Naive thymus-derived CD4-positive, alpha-beta T cell (primary cell): ENCODE results near the gene ESPN. TPM values are rescaled to one million over a fixed set of nuclear protein-coding genes. Genes with fewer than 3 reads are reported as not detected.
A peak's percentile ranks its signal among the peaks of the same experiment; 100 is the strongest.
"Not testable (repeated sequence)": the region's sequence is repeated elsewhere in the genome, so short reads cannot be mapped to it uniquely, and the experiment has no call there.

Experiments
- ATAC-seq: fragments of 150-1000 bp; cut with Tn5 transposase; 2 replicates; pipeline ENCODE4 v1.10.0; 2021; ENCODE audit warnings: mild to moderate bottlenecking, moderate library complexity
- CTCF ChIA-PET: fragments of 350-600 bp; sonication (Branson Sonifier 250); formaldehyde crosslinking; loops from one replicate; lab custom pipeline; 2021; ENCODE audit warnings: antibody characterized with exemption; lab: Charles Lee
- POLR2A ChIA-PET: fragments of 350-600 bp; sonication (Branson Sonifier 250); formaldehyde crosslinking; loops from one replicate; lab custom pipeline; 2021; ENCODE audit warnings: antibody characterized with exemption, inconsistent platforms; lab: Charles Lee
- DNase-seq, 9 donors: peaks; one replicate each; pipeline versions ENCODE4 v3.0.0 to v3.0.0-alpha.2; 2020 to 2022; ENCODE audit warnings: mixed read lengths in 1 of 9
- H3K27ac ChIP-seq: one replicate; pipeline ENCODE4 v1.7.0; 2013; ENCODE audit warnings: mild to moderate bottlenecking, low read depth, low read length, moderate library complexity
- H3K27me3 ChIP-seq, 2 donors: one replicate each; pipeline ENCODE4 v1.7.0; 2013; ENCODE audit warnings: low read length in 2 of 2, mild to moderate bottlenecking in 2 of 2, moderate library complexity in 2 of 2; ENCODE audit not compliant: control insufficient read depth in 2 of 2, insufficient read depth in 2 of 2
- H3K36me3 ChIP-seq, 3 experiments: 1 replicate in 2 of 3; 2 replicates in 1 of 3; pipeline ENCODE4 v1.7.0; 2013; ENCODE audit warnings: low read length in 3 of 3, mild to moderate bottlenecking in 3 of 3, moderate library complexity in 1 of 3; ENCODE audit not compliant: insufficient read depth in 3 of 3, control insufficient read depth in 2 of 3
- H3K4me1 ChIP-seq, 2 donors: one replicate each; pipeline ENCODE4 v1.7.0; 2013; ENCODE audit warnings: low read length in 2 of 2, mild to moderate bottlenecking in 2 of 2, moderate library complexity in 1 of 2; ENCODE audit not compliant: control insufficient read depth in 2 of 2, insufficient read depth in 2 of 2
- H3K4me3 ChIP-seq: 2 replicates; pipeline ENCODE4 v1.7.0; 2013; ENCODE audit warnings: mild to moderate bottlenecking, low read length
- H3K9me3 ChIP-seq, 3 experiments: 1 replicate in 2 of 3; 2 replicates in 1 of 3; pipeline ENCODE4 v1.7.0; 2013; ENCODE audit warnings: low read length in 3 of 3; ENCODE audit not compliant: control insufficient read depth in 2 of 3
- H3K27ac Mint-ChIP-seq, 9 donors: one replicate each; pipeline ENCODE4 v1.8.0; 2020 to 2022; ENCODE audit warnings: mixed read lengths in 9 of 9, mild to moderate bottlenecking in 8 of 9, moderate library complexity in 5 of 9, inconsistent platforms in 2 of 9
- H3K27me3 Mint-ChIP-seq, 5 donors: one replicate each; pipeline ENCODE4 v1.8.0; 2021 to 2022; ENCODE audit warnings: mixed read lengths in 5 of 5, mild to moderate bottlenecking in 1 of 5
- H3K36me3 Mint-ChIP-seq, 5 donors: one replicate each; pipeline ENCODE4 v1.8.0; 2020 to 2022; ENCODE audit warnings: mixed read lengths in 5 of 5, mild to moderate bottlenecking in 3 of 5, inconsistent platforms in 1 of 5
- H3K4me1 Mint-ChIP-seq, 7 donors: one replicate each; pipeline ENCODE4 v1.8.0; 2020 to 2022; ENCODE audit warnings: mixed read lengths in 7 of 7, mild to moderate bottlenecking in 3 of 7, inconsistent platforms in 1 of 7
- H3K4me3 Mint-ChIP-seq, 10 donors: one replicate each; pipeline ENCODE4 v1.8.0; 2020 to 2022; ENCODE audit warnings: mild to moderate bottlenecking in 10 of 10, mixed read lengths in 10 of 10, moderate library complexity in 6 of 10, inconsistent platforms in 2 of 10
- H3K9me3 Mint-ChIP-seq, 11 donors: one replicate each; pipeline ENCODE4 v1.8.0; 2020 to 2022; ENCODE audit warnings: mixed read lengths in 11 of 11, mild to moderate bottlenecking in 4 of 11, inconsistent platforms in 1 of 11, moderate library complexity in 1 of 11
- intact Hi-C, 2 donors: fragments of 100-400 bp; cut with micrococcal nuclease; formaldehyde crosslinking; loops; one replicate each; pipeline ENCODE4 v1.15.1; 2023
- polyA plus RNA-seq, 2 donors: library from polyadenylated mRNA; unstranded; fragments of 300-500 nt; fragmentation: Illumina TruSeq; gene quantifications; one replicate each; pipeline ENCODE4 v1.2.3, GENCODE V29; 2021
- total RNA-seq, 6 experiments: library from RNA in 5 of 6; stranded (reverse) in 5 of 6; gene quantifications; 1 replicate in 5 of 6; 2 replicates in 1 of 6; pipeline ENCODE4 v1.2.3 and lab custom pipeline; 2021 to 2026

ESPN gene
- total and polyA plus RNA-seq, 7 experiments from 2014 or later, result 0.40 to 2.9 (median 2.1) TPM

- H3K27ac Mint-ChIP-seq, result peak overlapping the region; percentile 51 to 95 (median 78)
- H3K4me3 Mint-ChIP-seq, result peak overlapping the region; percentile 57 to 87 (median 64)
- H3K9me3 ChIP-seq, ATAC-seq, DNase-seq, H3K36me3 Mint-ChIP-seq, H3K27ac ChIP-seq, H3K36me3 ChIP-seq, intact Hi-C loops, H3K27me3 ChIP-seq, H3K4me3 ChIP-seq, H3K9me3 Mint-ChIP-seq, H3K27me3 Mint-ChIP-seq: not testable (repeated sequence)
- peaks cover 16 to 42% (median 32%) of the 10 kb centered on the region in 7 donors for H3K4me1 Mint-ChIP-seq
- CTCF ChIA-PET, result interaction anchor here (1.1 to 2.0 kb wide), 2 partner anchors 12 to 46 kb away, joined by 3 to 6 read pairs; no protein-coding TSS in a partner anchor
- H3K4me1 ChIP-seq, result peaks cover 13 to 22% of the 10 kb centered on the region in 2 donors
- POLR2A ChIA-PET, result interaction anchor here (1.4 to 2.3 kb wide), 2 partner anchors 47 to 65 kb away, joined by 5 to 9 read pairs; no protein-coding TSS in a partner anchor
These were observed 29.4 kb upstream of the ESPN start for GRCh38 chr1:6395130-6395529.

GRCh38 chr1:6395781-6396244 lies 28.8 kb upstream of the ESPN start:
- H3K27me3 ChIP-seq, H3K27me3 Mint-ChIP-seq, POLR2A ChIA-PET, H3K36me3 ChIP-seq, H3K9me3 Mint-ChIP-seq, H3K4me3 ChIP-seq, H3K36me3 Mint-ChIP-seq, H3K27ac Mint-ChIP-seq, ATAC-seq, H3K4me3 Mint-ChIP-seq, DNase-seq, H3K27ac ChIP-seq, intact Hi-C loops, H3K9me3 ChIP-seq: not testable (repeated sequence)
- CTCF ChIA-PET, result interaction anchor here (2.0 kb wide), 1 partner anchor 47 kb away, joined by 6 read pairs; no protein-coding TSS in a partner anchor
- peaks cover 13 to 22% of the 10 kb centered on the region in 2 donors for H3K4me1 ChIP-seq
- peaks cover 16 to 42% (median 32%) of the 10 kb centered on the region in 7 donors for H3K4me1 Mint-ChIP-seq

- ChIA-PET CTCF (no interaction called here), POLR2A (interaction anchor here (0.6 kb wide), 2 partner anchors 9 to 50 kb away, joined by 4 read pairs; no protein-coding TSS in a partner anchor)
- Mint-ChIP-seq H3K27me3 (peaks cover 0 to 15% (median 0%) of the 10 kb centered on the region in 5 donors), H3K4me1 (peaks cover 16 to 37% (median 30%) of the 10 kb centered on the region in 7 donors), H3K9me3 (peaks cover 0 to 4% (median 0%) of the 10 kb centered on the region in 11 donors), H3K4me3 (peak overlapping the region in 1 of 10 donors; percentile 22), H3K27ac (peak overlapping the region in 4 of 9 donors; percentile 34 to 69 (median 56)), H3K36me3 (no peaks in the 10 kb centered on the region)
- no peak overlapping the region for H3K27ac ChIP-seq
- no peaks in the 10 kb centered on the region for H3K36me3 ChIP-seq
- no peaks in the 10 kb centered on the region for H3K27me3 ChIP-seq
- H3K4me1 ChIP-seq, result peaks cover 13 to 22% of the 10 kb centered on the region in 2 donors
- H3K9me3 ChIP-seq, result no peaks in the 10 kb centered on the region
- no peak for DNase-seq
- ATAC-seq, result no peak
- intact Hi-C loops, result no loop called here
- H3K4me3 ChIP-seq, result no peak overlapping the region
These were observed 27.6 kb upstream of the ESPN start for GRCh38 chr1:6396998-6397397.

- H3K9me3 ChIP-seq, result no peaks in the 10 kb centered on the region
- H3K27ac Mint-ChIP-seq, result peak overlapping the region in 3 of 9 donors; percentile 53 to 67 (median 67)
- H3K4me3 Mint-ChIP-seq, result peak overlapping the region in 1 of 10 donors; percentile 6
- peaks cover 5 to 14% of the 10 kb centered on the region in 2 donors for H3K4me1 ChIP-seq
- intact Hi-C loops, result no loop called here
- no peak overlapping the region for H3K4me3 ChIP-seq
- CTCF ChIA-PET, result interaction anchor here (0.5 kb wide), 1 partner anchor 15 kb away, joined by 3 read pairs; no protein-coding TSS in a partner anchor
- no peak for ATAC-seq
- H3K27me3 Mint-ChIP-seq, result peaks cover 0 to 16% (median 0%) of the 10 kb centered on the region in 5 donors
- H3K27ac ChIP-seq, result no peak overlapping the region
- peaks cover 0 to 4% (median 0%) of the 10 kb centered on the region in 11 donors for H3K9me3 Mint-ChIP-seq
- POLR2A ChIA-PET, result no interaction called here
- DNase-seq, result no peak
- H3K36me3 ChIP-seq, result no peaks in the 10 kb centered on the region
- peaks cover 12 to 31% (median 23%) of the 10 kb centered on the region in 7 donors for H3K4me1 Mint-ChIP-seq
- no peaks in the 10 kb centered on the region for H3K27me3 ChIP-seq
- H3K36me3 Mint-ChIP-seq, result no peaks in the 10 kb centered on the region
These were observed 26.6 kb upstream of the ESPN start for GRCh38 chr1:6397844-6398441.

GRCh38 chr1:6399294-6399693 lies 25.3 kb upstream of the ESPN start:
- peaks cover 10 to 26% (median 16%) of the 10 kb centered on the region in 7 donors for H3K4me1 Mint-ChIP-seq
- H3K36me3 Mint-ChIP-seq, result no peaks in the 10 kb centered on the region
- no peak overlapping the region for H3K27ac Mint-ChIP-seq
- Histone ChIP-seq H3K27me3 (no peaks in the 10 kb centered on the region), H3K9me3 (no peaks in the 10 kb centered on the region), H3K4me1 (peaks cover 1 to 9% of the 10 kb centered on the region in 2 donors), H3K36me3 (no peaks in the 10 kb centered on the region), H3K27ac (no peak overlapping the region), H3K4me3 (no peak overlapping the region)
- intact Hi-C loops, result no loop called here
- no peak overlapping the region for H3K4me3 Mint-ChIP-seq
- peaks cover 0 to 17% (median 0%) of the 10 kb centered on the region in 5 donors for H3K27me3 Mint-ChIP-seq
- CTCF ChIA-PET, result interaction anchor here (1.2 kb wide), 1 partner anchor 153 kb away, joined by 5 read pairs; no protein-coding TSS in a partner anchor
- POLR2A ChIA-PET, result interaction anchor here (1.0 kb wide), 1 partner anchor 14 kb away, joined by 3 read pairs; no protein-coding TSS in a partner anchor
- ATAC-seq, result no peak
- DNase-seq, result no peak
- H3K9me3 Mint-ChIP-seq, result peaks cover 0 to 1% (median 0%) of the 10 kb centered on the region in 11 donors

GRCh38 chr1:6401673-6402072 lies 22.9 kb upstream of the ESPN start:
- intact Hi-C loops, result no loop called here
- Mint-ChIP-seq H3K27me3 (peaks cover 0 to 35% (median 0%) of the 10 kb centered on the region in 5 donors), H3K36me3 (no peaks in the 10 kb centered on the region)

More at GRCh38 chr1:6401673-6402072, 22.9 kb upstream of the ESPN start:
- Histone ChIP-seq H3K36me3 (no peaks in the 10 kb centered on the region), H3K4me3 (no peak overlapping the region), H3K27ac (no peak overlapping the region), H3K4me1 (no peaks in the 10 kb centered on the region), H3K27me3 (no peaks in the 10 kb centered on the region), H3K9me3 (no peaks in the 10 kb centered on the region)
- Mint-ChIP-seq H3K4me1 (peaks cover 5 to 20% (median 5%) of the 10 kb centered on the region in 7 donors), H3K27ac (no peak overlapping the region), H3K4me3 (no peak overlapping the region), H3K9me3 (no peaks in the 10 kb centered on the region)
- CTCF ChIA-PET, result interaction anchor here (0.9 to 5.8 kb wide), 3 partner anchors 53 to 155 kb away, joined by 3 to 53 read pairs (median 3); no protein-coding TSS in a partner anchor
- no peak for DNase-seq
- POLR2A ChIA-PET, result interaction anchor here (0.6 kb wide), 1 partner anchor 69 kb away, joined by 8 read pairs; no protein-coding TSS in a partner anchor
- ATAC-seq, result peak; percentile 77
